Kidney glomerular epithelial cell (primary cell): ENCODE results near the gene STN1.
"Not testable (repeated sequence)": the region's sequence is repeated elsewhere in the genome, so short reads cannot be mapped to it uniquely, and the experiment has no call there.

Experiments
- DNase-seq: peaks from one replicate; lab custom pipeline; 2025; lab: John Stamatoyannopoulos, UW

The STN1 gene

DNA sequence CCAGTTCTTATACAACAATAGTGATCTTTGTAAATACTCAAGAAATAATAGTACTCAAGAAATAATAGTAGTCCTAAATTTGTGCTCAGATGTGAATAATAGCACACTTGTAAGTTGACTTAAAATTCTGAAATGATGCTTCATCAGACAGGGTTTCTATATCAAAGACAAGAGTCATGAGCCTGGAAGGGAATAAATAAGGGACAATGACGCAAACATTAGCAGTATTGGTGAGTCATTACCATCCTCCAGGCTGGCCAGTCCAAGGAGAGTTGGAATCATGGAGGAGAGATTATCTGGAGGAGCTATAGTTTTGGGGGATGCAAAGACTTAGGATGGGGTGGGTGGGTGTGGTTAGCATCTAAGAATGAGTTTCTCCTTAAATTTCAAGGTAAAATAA is 56.5 kb downstream of the STN1 start:
- no peak for DNase-seq

DNA sequence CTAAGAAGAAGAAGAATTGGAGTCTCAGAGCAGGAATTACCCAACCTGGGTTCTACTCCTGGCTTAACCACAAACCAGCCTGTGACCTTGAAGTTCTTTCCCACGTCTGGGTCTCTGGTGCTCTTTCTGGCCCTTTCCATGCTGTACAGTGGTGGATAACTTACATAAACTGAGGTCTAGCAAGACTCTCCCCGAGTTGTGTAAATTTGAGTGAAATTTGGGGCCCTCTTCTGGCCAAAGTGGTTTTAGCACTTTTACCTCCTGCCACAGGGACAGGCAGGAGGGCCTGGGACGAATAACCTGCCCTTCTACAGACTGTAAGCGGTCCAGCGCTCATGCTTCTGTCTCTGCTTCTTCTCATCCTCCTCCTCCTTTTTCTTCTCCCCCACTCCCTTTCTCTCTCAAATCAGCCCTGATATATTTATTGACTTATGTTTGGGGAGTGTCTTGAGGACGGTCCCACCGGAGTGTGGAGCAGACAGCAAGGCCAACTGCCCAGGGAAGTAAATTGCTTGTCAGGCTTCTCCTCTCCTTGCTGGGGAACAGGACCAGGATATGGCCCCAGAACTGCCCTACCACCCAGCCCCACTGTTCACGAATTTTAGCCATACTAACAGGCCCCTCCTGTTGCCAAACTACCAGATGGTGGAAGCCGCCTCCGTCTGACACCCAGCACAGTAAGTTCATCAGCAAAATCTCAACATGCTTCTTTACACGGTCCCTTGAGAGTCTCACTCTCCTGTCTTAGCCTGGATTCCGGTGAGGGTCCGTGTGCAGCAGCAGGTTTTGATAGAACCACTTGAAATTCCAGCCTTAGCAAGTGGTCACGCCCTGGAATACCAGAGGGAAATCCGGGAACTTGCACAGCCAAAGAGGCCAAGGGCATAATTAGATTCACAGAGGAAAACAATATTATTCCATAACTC is 58.6 kb downstream of the STN1 start:
- peak; percentile 54 for DNase-seq

DNA sequence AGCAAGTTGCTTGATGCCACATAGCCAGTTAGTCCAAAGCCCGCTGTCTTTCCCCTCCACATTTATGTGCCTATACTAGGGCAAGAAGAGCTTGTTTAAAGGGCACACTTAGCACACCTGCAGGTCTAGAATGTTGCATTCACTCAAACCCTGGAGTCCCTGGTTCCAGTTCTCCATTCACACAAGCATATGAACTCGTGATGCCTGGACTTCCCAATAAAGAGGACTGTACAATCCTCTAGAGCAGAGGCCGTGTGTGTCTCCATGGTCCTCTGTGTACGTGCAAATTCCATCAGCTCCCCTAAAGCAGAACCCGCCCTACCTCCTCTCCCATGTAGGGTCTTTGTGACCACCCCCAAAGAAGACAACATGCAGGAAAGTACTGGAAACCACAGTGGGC is 59.6 kb downstream of the STN1 start:
- no peak for DNase-seq

DNA sequence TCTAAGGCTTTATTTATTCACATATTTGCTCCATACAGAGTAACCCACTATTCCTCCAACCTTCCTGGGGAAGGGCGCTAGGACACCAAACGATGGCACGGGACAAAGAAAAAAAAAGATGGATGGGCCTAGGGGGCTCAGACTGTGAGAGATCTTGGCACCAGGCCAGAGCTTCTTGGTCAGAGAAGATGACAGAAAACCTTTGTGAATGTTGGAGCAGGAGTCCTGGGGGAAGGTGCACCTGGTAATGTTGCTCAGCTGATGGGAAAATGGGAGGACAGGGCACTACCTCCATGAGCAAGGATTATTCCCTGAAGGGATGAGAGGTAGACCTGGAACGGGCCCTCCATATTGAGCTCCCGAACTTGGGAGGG is 61.2 kb downstream of the STN1 start:
- no peak for DNase-seq

DNA sequence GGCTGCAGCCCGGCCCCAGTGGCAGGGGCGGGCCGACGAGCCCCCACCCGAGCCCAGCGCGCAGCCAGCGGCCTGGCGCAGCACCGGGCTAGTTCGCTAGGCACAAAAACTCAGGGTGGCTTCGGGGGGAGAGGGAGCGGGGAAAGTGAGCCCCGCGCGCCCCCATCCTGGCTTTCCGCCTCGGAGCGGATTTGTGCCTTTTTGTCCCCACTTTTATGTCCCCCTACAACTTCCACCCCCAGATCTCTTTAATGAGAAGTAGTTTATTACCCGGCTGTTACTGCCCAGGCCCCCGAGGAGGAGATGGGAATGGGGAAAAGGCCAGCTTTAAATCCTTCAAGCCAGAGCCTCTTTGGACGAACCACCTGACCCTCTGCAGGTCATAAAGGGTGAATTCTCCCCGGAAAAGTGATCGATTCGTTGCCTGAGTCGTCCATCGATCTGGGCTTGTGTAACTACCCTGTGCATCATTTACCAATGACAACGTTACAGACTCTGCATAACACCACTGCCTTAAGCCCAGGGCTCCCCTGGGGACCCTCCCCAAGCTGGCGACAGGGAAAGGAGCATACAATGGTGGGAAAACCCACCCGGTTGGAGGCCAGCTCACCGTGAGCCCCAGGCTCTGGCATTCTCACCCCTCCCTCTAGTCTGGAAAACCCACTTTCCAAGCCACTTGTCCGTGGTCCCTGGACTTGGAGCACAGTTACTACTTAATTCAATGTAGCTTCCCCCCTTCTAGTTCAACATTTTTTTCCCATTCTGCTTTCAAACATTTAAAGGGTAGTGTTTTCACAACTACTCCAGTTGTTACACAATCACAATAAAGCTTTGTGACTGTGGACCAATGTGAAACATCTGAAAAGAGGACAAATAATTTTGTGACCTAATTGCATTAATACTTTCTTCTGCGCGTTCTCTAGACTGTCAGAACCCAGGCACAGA is 61.9 kb downstream of the STN1 start:
- no peak for DNase-seq

DNA sequence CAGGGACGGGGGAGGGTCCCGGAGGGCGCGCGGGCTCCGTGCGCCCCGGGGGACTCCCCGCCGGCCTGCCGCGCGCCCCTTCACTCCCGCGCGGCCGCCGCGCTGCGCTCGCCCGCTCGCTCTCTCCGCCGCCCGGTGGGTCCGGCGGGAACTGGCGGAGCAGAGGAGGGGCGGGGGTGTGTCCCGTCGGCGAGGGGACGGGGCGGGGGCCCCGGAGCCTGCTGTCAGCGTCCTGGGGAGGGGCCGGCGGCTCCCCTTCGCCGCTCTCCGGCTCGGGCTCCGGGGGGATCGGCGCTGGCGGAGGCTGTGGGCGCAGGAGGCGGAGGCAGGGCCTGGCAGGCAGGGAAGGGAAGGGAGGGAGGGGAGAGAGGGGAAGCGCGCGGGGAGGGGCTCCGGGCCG is 62.6 kb downstream of the STN1 start, which contains the start of gene SH3PXD2A:
Gene SH3PXD2A (minus strand): TSS at position 153 of the 400 bp plus-strand sequence. CDS start 310 bp downstream, outside the sequence.
- no peak for DNase-seq

DNA sequence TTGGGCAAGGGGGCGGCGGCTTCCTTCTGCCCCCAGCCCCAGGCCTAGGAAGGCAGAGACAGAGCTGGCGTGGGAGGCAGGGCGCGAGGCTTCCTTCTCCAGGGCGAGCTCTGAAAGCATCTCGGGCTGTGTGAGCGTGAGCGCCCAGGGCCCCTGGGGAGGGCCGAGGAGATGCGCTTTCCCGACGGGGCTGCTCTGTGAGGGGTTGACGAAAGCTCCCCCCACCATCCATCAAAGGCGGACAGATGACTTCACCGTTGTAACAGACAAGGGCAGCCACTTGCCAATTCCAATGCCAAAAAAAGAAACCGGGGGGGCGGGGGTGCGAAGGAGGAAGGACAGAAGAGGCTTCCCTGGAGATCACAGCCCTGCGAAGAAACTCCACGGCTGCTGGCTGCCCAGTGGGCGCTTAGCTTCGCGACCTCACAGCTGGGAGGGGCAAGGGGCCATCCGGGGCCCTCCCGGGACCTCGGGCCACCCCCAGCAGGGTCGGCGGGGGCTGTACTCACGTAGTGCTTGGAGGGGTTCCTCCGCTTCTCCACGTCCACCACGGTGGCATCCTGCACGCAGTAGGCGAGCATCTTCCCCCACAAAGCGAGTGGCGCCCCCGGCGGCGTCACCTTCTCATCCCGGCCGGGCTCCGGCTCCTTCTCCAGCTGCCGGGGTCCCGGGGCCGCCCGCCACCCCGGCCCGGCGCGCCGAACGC is 63.1 kb downstream of the STN1 start:
- DNase-seq, result no peak

DNA sequence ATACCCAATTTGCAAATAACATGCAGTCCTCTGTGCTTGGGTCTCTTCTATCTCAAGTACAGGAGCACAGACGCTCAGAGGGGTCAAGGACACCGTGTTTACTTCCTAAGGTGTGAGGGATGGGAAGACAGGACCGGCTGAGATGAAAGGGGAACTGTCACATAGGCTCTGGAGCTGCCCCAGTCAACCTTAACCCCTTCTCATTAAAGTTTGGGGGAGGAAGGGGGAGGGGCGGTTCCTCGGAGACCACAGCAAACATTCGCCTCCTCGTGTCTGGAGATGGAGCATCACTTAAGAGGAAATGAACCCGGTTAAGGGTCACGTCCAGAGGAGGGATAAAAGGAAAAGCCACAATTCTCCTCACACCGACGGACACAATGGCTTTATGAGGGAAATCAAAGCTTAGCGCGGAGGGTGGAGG is 63.7 kb downstream of the STN1 start:
- no peak for DNase-seq

DNA sequence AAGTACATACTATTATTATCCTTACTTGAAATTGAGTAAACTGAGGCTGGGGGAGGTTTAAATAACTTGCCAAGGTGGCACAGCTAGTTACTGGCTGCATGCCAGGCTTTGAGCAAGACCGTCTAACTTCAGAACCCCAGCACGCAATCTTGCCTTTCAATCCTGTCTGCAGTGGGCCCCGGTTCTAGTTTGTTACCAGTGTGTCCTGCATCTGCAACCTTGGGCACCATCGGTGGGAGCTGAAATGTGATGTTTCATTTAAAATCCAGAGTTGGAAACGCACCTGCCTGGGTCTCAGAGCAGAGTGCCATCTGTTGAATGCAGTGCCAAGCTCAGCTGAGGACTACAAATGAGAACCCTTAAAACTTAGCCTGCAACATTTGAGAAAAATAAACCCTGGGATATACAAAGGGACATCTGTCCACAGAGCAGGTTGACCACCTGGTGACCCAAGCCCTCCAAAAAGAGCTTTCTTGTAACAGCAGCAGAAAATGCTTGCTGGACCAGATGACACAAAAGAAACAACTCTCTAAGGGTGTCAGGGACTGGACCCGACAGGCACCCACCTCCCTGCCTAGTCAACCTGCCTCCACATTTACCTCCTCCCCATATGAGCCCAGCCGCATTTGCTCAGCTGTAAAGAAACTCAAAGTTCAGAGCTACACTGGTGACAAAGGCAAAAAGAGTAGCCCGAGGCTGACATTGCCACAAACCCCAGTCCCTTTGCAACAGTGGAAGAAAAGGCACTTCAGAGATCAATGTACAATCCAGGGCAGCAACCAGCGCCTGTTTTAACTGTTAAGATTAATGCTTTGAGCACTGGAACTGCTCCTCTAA is 64.3 kb downstream of the STN1 start:
- DNase-seq, result no peak

DNA sequence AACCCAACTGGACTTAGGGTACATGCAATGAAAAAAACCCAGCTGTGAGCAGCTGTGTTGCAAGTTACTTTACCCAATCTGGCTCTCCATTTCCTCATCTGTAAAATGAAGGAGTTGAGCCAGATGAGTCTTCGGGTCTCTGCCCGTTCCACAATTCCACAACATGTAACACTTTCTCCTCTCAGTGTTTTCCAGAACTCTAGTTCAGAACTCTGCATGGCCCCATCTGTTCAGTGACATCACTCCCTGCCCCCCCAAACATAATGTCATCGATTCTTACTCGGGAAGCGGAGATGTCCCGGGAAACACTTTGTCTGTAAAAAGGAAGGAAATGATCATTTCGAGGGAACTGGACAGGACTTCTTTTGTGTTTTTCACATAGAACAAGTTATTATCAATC is 65.1 kb downstream of the STN1 start:
- no peak for DNase-seq

DNA sequence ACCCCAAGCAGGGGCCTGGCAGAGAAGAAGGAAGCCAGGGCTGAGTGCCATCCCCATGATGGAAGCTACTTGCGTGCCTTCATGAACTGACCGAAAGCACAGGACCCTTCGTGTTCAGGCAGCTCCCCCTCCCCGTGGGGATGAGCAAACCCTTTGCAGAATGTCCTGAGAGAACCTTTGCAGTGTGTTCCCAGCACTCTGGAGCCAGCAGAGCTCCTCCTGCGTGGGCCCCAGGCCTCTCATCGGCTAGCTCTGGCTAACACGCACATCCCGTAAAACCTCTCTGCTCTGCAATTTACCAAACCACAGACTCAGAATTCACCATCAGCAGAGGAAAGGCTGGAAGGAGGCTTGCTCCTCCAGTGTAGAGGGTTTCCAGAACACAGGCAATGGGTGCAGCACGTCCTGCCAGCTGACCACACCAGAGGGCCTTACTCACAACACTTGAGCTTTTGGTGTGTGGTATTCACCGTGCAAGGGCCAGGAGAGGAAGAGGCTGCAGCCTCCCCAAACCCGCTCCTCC is 65.7 kb downstream of the STN1 start:
- no peak for DNase-seq

DNA sequence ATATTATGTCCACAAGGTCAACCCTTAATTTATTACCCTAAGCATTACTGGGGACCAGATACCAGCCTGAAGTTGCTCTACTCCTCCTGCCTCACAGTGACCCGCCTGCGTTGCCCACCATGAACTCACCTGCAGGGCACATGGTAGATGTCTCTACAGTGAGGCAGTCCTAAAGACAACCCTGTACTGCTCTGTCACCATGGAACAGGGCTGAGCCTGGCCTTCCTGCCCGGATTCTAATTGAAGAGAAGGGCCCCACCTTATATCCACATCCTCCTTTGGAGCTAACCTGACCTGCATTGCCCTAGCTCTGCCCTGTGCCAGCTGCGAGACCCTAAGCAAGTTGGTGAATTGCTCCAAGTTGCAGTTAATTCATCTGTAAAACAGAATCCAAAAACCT is 66.7 kb downstream of the STN1 start:
- DNase-seq, result no peak

DNA sequence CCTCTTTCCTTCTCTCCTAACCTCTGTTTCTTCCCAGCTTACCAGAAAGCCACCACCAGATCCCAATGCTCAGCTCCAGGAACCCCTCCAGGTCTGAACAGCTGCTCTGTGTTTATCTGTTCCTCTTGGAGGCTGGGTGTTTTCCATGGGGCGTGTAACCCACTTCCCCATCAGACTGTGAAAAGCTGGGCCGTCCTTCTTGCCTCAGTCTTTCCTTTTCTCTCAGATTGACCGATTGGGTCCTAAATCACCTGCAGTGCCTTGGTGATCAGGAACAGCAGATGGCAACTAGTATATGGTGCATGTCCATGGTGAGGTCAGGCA is 67.5 kb downstream of the STN1 start:
- DNase-seq, result no peak

DNA sequence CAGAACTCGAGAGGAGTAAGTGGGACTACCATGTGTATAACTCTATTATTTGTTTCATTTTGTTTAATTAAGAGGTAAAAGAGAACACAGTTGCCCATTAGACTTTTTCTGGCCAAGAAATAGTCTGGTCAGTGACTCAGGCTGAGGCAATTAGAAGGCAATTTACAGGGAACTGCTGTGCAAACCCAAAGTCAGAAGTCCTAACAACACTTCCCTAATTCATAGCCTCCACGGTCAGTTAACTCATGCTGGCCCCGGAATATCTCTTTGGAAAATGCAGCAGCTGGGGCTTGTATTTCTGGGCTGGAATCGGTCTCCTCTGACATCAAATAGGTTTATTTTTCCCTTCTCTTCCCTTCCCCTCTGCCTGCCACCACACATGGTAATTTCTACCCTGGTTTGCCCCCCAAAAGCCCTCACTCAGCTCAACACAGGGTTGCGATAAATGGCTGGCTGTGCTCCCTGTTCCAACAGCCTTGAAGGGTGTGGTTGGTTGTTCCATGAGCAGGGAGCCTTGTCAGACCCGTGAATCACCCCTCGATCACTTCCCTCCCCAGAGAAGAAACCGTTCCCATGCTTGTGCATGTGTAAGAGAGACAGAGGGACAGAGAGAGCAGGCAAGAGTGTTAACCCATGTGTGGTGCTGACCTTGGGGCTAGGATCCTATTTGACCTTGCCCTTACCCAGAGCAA is 68.0 kb downstream of the STN1 start:
- DNase-seq, result peak; percentile 9

DNA sequence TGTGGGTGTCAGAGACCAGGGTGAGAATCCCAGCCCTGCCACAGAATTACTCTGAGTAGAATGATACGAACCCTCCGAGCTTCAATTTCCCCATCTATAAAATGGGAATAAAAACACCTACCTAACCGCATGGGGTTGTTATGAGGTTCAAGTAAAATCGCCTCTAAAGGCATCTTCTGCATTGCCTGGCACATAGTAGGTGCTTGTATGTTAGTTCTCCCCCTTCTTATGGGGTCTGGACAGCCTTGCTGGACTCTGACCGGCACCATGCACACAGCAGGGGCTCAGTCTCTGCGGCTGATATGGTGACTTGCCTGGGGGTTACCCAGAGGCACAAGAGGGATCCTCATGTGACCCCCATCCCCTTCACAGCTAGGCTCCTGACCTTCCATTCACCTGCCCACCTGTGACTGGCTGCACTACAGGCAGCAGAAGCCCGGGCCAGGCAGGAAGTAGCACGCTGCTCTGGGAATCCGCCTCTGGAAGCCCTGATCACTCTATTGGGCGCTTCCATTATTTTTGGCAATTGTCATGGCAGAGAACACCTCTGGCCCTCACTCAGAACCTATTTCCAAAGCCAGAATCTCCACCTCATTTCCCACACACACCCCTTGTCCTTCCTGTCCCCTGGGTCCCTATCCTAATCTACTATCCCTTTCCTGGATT is 68.6 kb downstream of the STN1 start:
- no peak for DNase-seq

DNA sequence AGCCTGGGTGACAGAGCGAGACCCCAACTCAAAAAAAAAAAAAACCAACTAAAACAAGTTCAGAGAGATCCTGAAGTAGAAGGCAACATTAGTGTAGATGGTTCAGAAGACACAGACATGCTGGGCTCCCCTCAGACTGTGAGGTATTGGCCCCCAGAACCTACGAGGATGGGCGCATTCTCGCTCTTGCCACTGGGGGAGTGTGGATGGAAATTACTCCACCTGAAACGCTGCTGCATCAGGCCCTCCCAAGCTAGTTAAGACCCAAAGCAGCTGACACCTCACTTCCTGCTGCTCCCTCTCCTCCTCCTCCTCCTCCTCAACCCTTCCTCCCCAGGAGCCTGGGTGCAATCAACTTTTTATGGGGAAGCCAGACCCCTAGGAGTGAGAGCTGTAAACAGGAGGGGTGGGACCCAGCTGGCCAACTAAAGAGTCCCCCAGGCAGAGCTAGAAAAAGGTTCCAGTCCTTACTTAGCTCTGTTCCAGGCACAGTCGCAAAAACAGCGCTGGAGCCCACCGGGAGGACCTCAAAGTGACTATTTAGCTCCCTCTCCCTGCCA is 70.0 kb downstream of the STN1 start:
- no peak for DNase-seq

DNA sequence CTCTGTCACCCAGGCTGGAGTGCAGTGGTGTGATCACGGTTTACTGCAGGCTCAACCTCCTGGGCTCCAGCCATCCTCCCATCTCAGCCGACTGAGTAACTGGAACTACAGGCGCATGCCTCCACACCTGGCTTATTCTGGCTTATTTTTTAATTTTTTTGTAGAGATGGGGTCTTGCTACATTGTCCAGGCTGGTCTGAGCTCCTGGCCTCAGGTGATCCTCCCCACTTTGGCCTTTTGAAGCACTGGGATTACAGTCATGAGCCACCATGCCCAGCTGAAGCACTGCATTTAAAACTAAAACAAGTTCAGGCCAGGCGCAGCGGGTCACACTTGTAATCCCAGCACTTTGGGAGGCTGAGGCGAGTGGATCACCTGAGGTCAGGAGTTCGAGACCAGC is 70.6 kb downstream of the STN1 start:
- no peak for DNase-seq

DNA sequence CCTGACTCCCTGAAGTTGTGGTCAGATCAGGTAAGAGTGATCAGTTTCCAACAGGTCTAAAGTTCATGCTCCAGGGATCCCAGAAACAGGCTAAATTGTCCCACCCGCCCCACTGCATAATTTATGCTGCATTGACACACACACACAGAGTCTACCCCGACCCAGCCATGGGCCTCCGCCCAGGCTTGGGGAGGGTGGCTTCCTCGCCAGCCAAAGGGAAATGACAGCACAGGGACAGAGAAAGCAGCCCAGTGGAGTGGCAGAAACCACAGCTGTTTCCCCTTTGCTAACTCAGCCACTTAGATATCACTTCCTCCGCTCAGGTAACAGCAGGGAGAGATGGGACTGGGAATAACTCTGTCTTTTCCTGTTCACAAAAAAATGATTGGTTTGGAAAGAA is 72.0 kb downstream of the STN1 start:
- DNase-seq, result no peak

DNA sequence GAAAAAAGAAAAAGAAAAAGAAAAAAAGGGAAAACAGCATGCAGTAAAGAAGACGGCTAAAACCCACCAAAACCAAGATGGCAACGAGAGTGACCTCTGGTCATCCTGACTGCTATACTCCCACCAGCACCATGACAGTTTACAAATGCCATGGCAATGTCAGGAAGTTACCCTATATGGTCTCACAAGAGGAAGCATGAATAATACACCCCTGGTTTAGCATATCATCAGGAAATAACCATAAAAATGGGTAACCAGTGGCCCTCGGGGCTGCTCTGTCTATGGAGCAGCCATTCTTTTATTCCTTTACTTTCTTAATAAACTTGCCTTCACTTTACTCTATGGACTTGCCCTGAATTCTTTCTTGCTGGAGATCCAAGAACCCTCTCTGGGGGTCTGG is 72.6 kb downstream of the STN1 start:
- DNase-seq, result not testable (repeated sequence)
